GM23338 (cell line): ENCODE data around the gene CENPX. TPM values are rescaled to one million over a fixed set of nuclear protein-coding genes. Genes with fewer than 3 reads are reported as not detected.

Experiments
- ATAC-seq: fragments of 200-7000 bp; cut with Tn5 transposase; 3 replicates; pipeline ENCODE4 v1.9.1; 2020
- DNase-seq: peaks from one replicate; pipeline ENCODE4 v3.0.0-alpha.2; 2015; ENCODE audit warnings: low spot score
- H2AFZ ChIP-seq: fragments of 200-600 bp; sonication (generic); 2 replicates; pipeline ENCODE4 v1.8.0; 2016; ENCODE audit warnings: antibody characterized with exemption, mild to moderate bottlenecking, moderate library complexity
- H3F3A ChIP-seq: fragments of 200-600 bp; sonication (generic); replicated peaks from 2 replicates; pipeline ENCODE4 v1.8.0; 2017; ENCODE audit warnings: antibody characterized with exemption, mixed run types, low read depth
- H3K27ac ChIP-seq: fragments of 200-600 bp; sonication (generic); 2 replicates; pipeline ENCODE4 v1.6.1; 2016; ENCODE audit warnings: low read depth
- H3K27me3 ChIP-seq: fragments of 200-600 bp; sonication (generic); 2 replicates; pipeline ENCODE4 v1.8.0; 2016; ENCODE audit warnings: mild to moderate bottlenecking, mixed run types, moderate library complexity; ENCODE audit not compliant: insufficient read depth
- H3K36me3 ChIP-seq: fragments of 200-600 bp; sonication (generic); 2 replicates; pipeline ENCODE4 v1.8.0; 2016; ENCODE audit warnings: mild to moderate bottlenecking; ENCODE audit not compliant: insufficient read depth
- H3K4me1 ChIP-seq: fragments of 200-600 bp; sonication (generic); 2 replicates; pipeline ENCODE4 v1.8.0; 2016; ENCODE audit warnings: mild to moderate bottlenecking, moderate library complexity; ENCODE audit not compliant: insufficient read depth
- H3K4me2 ChIP-seq: fragments of 200-600 bp; sonication (generic); 2 replicates; pipeline ENCODE4 v1.7.1; 2017; ENCODE audit warnings: mixed run types
- H3K4me3 ChIP-seq: fragments of 200-600 bp; sonication (generic); 2 replicates; pipeline ENCODE4 v1.6.1; 2016; ENCODE audit warnings: mixed run types
- H3K79me2 ChIP-seq: fragments of 200-600 bp; sonication (generic); replicated peaks from 2 replicates; pipeline ENCODE4 v1.8.0; 2017; ENCODE audit warnings: mild to moderate bottlenecking; ENCODE audit not compliant: insufficient read depth
- H3K9me2 ChIP-seq: fragments of 200-600 bp; sonication (generic); 2 replicates; pipeline ENCODE4 v1.8.0; 2017; ENCODE audit not compliant: insufficient read depth
- H4K20me1 ChIP-seq: fragments of 200-600 bp; sonication (generic); replicated peaks from 2 replicates; pipeline ENCODE4 v1.8.0; 2017; ENCODE audit warnings: mild to moderate bottlenecking; ENCODE audit not compliant: insufficient read depth
- H3K27ac Mint-ChIP-seq: 2 replicates; pipeline ENCODE4 v1.8.0; 2020; ENCODE audit warnings: inconsistent platforms, mild to moderate bottlenecking, moderate library complexity, mixed read lengths
- H3K27me3 Mint-ChIP-seq: 3 replicates; pipeline ENCODE4 v1.8.0; 2022; ENCODE audit warnings: low read depth, mild to moderate bottlenecking, moderate library complexity, mixed read lengths, inconsistent platforms; ENCODE audit not compliant: insufficient read depth, poor library complexity
- H3K36me3 Mint-ChIP-seq: 3 replicates; pipeline ENCODE4 v1.8.0; 2021; ENCODE audit warnings: low read depth, mild to moderate bottlenecking, inconsistent platforms, moderate library complexity, mixed read lengths
- H3K4me1 Mint-ChIP-seq: 3 replicates; pipeline ENCODE4 v1.8.0; 2020; ENCODE audit warnings: mild to moderate bottlenecking, inconsistent platforms, mixed read lengths
- H3K4me3 Mint-ChIP-seq: 3 replicates; pipeline ENCODE4 v1.8.0; 2021; ENCODE audit warnings: moderate library complexity, mild to moderate bottlenecking, inconsistent platforms, mixed read lengths
- H3K9me3 Mint-ChIP-seq: 3 replicates; pipeline ENCODE4 v1.8.0; 2020; ENCODE audit warnings: moderate library complexity, mild to moderate bottlenecking, inconsistent platforms, mixed read lengths
- CREB1 ChIP-seq: fragments of 250-450 bp; sonication (Bioruptor Pico); IDR thresholded peaks from 2 replicates; pipeline ENCODE4 v1.5.0; 2020; ENCODE audit warnings: low read depth, mild to moderate bottlenecking, moderate library complexity
- CTCF ChIP-seq, 2 experiments: fragments of 200-600 bp in 1 of 2; sonication (generic) in 1 of 2; conservative IDR thresholded peaks; 2 replicates each; pipeline versions ENCODE4 v1.5.1 to v1.6.1; 2016 to 2017; ENCODE audit warnings: antibody characterized with exemption in 2 of 2, low read depth in 2 of 2, mild to moderate bottlenecking in 2 of 2, moderate library complexity in 1 of 2
- ETS1 ChIP-seq: IDR thresholded peaks from 2 replicates; pipeline ENCODE4 v1.6.1; 2016; ENCODE audit warnings: antibody characterized with exemption
- EZH2 ChIP-seq: fragments of 200-600 bp; sonication (generic); IDR thresholded peaks from one replicate; pipeline ENCODE4 v1.8.0; 2017; ENCODE audit warnings: antibody characterized with exemption, mild to moderate bottlenecking, low read depth; ENCODE audit not compliant: unreplicated experiment
- EZH2phosphoT487 ChIP-seq: fragments of 200-600 bp; sonication (generic); IDR thresholded peaks from one replicate; pipeline ENCODE4 v1.8.1; 2018; ENCODE audit warnings: antibody characterized with exemption; ENCODE audit not compliant: unreplicated experiment
- JUNB ChIP-seq: IDR thresholded peaks from one replicate; pipeline ENCODE4 v1.6.1; 2016; ENCODE audit warnings: antibody characterized with exemption; ENCODE audit not compliant: unreplicated experiment
- NANOG ChIP-seq: IDR thresholded peaks from 2 replicates; pipeline ENCODE4 v1.6.1; 2016; ENCODE audit warnings: antibody characterized with exemption, borderline replicate concordance
- POLR2AphosphoS5 ChIP-seq: IDR thresholded peaks from 2 replicates; pipeline ENCODE4 v1.6.1; 2016; ENCODE audit warnings: antibody characterized with exemption, low read depth
- REST ChIP-seq: IDR thresholded peaks from one replicate; pipeline ENCODE4 v1.6.1; 2018; ENCODE audit warnings: antibody characterized with exemption; ENCODE audit not compliant: unreplicated experiment
- STAT1 ChIP-seq: IDR thresholded peaks from one replicate; pipeline ENCODE4 v1.6.1; 2016; ENCODE audit warnings: antibody characterized with exemption; ENCODE audit not compliant: unreplicated experiment
- ZNF114 ChIP-seq: fragments of 250-450 bp; sonication (Bioruptor Pico); IDR thresholded peaks from 2 replicates; pipeline ENCODE4 v1.5.0; 2020; ENCODE audit warnings: mild to moderate bottlenecking, moderate library complexity
- ZNF331 ChIP-seq: fragments of 250-450 bp; sonication (Bioruptor Pico); IDR thresholded peaks from 2 replicates; pipeline ENCODE4 v1.5.0; 2020; ENCODE audit warnings: low read depth, mild to moderate bottlenecking, moderate library complexity
- ZNF462 ChIP-seq: fragments of 250-450 bp; sonication (Bioruptor Pico); IDR thresholded peaks from 2 replicates; pipeline ENCODE4 v1.5.0; 2020; ENCODE audit warnings: mild to moderate bottlenecking, moderate library complexity
- polyA plus RNA-seq: library from polyadenylated mRNA; unstranded; fragments of >200 nt; fragmentation: Nextera tagmentation; extraction: Ambion mirVana; gene quantifications from 2 replicates; pipeline ENCODE4 v1.2.1, GENCODE V29; 2016
- total RNA-seq: library from RNA; depleted of rRNA; stranded (reverse); fragments of >200 nt; shearing (Covaris generic); gene quantifications from 2 replicates; pipeline ENCODE4 v1.2.3, GENCODE V29; 2014

Gene CENPX
- total and polyA plus RNA-seq, 2 experiments from 2014 or later, result 114 to 157 TPM

GRCh38 chr17:82020572-82021106, 2.0 kb downstream of the CENPX start:
- Mint-ChIP-seq H3K27ac (peak overlapping the region; percentile 11; the same call in 1 of the 2 replicates), H3K9me3 (no peaks in the 10 kb centered on the region), H3K4me1 (peaks cover 11% of the 10 kb centered on the region), H3K4me3 (peak overlapping the region; percentile 42), H3K27me3 (peaks cover 20% of the 10 kb centered on the region), H3K36me3 (peaks cover 6% of the 10 kb centered on the region; the same call in 2 of the 3 replicates)
- peaks cover 13% of the 10 kb centered on the region; the same call in 1 of the 2 replicates for H3F3A ChIP-seq
- no peak overlapping the region for H3K4me2 ChIP-seq
- no peaks in the 10 kb centered on the region for H3K36me3 ChIP-seq
- H3K9me2 ChIP-seq, result no peaks in the 10 kb centered on the region
- H3K4me1 ChIP-seq, result peaks cover 5% of the 10 kb centered on the region; the same call in 1 of the 2 replicates
- H3K79me2 ChIP-seq, result peaks cover 15% of the 10 kb centered on the region
- H2AFZ ChIP-seq, result no peak overlapping the region
- ATAC-seq, result no peak
- DNase-seq, result no peak
- H3K4me3 ChIP-seq, result no peak overlapping the region
- H3K27me3 ChIP-seq, result no peaks in the 10 kb centered on the region
- TF ChIP-seq STAT1 (no peak), EZH2 (no peak), ZNF462 (no peak), CTCF (conservative IDR thresholded peaks at IDR 0.05; ENCODE audit: low read depth in 2 of 2) (no peak), ETS1 (no peak), REST (no peak), EZH2phosphoT487 (no peak), NANOG (no peak), CREB1 (CRISPR knock-in tag) (no peak), ZNF114 (no peak), JUNB (no peak), ZNF331 (CRISPR knock-in tag) (no peak), POLR2AphosphoS5 (no peak)
- H3K27ac ChIP-seq, result no peak overlapping the region
- peaks cover 3% of the 10 kb centered on the region for H4K20me1 ChIP-seq
